OCI-LY1 (cell line): ENCODE results near the gene MTIF2.
"Not testable (repeated sequence)": the region's sequence is repeated elsewhere in the genome, so short reads cannot be mapped to it uniquely, and the experiment has no call there.

Experiments used
- H2AFZ ChIP-seq: fragments of 200-600 bp; sonication (generic), shearing (Covaris generic); 2 replicates; pipeline ENCODE4 v1.6.0; 2014; ENCODE audit warnings: antibody characterized with exemption, mild to moderate bottlenecking, low read length
- H3F3A ChIP-seq: fragments of 200-600 bp; sonication (generic), shearing (Covaris generic); 2 replicates; pipeline ENCODE4 v1.6.0; 2014; ENCODE audit warnings: mild to moderate bottlenecking, antibody characterized with exemption, low read length, moderate library complexity; ENCODE audit not compliant: insufficient read depth
- H3K27ac ChIP-seq: fragments of 200-600 bp; sonication (generic); 2 replicates; pipeline ENCODE4 v1.5.1; 2014; ENCODE audit warnings: low read length, mixed run types, mild to moderate bottlenecking, low read depth; ENCODE audit not compliant: poor library complexity, severe bottlenecking
- H3K27me3 ChIP-seq: fragments of 200-600 bp; sonication (generic); 2 replicates; pipeline ENCODE4 v1.6.0; 2014; ENCODE audit warnings: antibody characterized with exemption, mild to moderate bottlenecking, low read length, moderate library complexity; ENCODE audit not compliant: insufficient read depth
- H3K36me3 ChIP-seq: fragments of 200-600 bp; sonication (generic); 2 replicates; pipeline ENCODE4 v1.6.1; 2014; ENCODE audit warnings: mild to moderate bottlenecking, antibody characterized with exemption, low read length, moderate library complexity, mixed read lengths; ENCODE audit not compliant: insufficient read depth
- H3K4me1 ChIP-seq: fragments of 200-600 bp; sonication (generic); 2 replicates; pipeline ENCODE4 v1.5.1; 2014; ENCODE audit warnings: mild to moderate bottlenecking, low read length, moderate library complexity; ENCODE audit not compliant: insufficient read depth, severe bottlenecking
- H3K4me2 ChIP-seq: fragments of 200-600 bp; sonication (generic), shearing (Covaris generic); 2 replicates; pipeline ENCODE4 v1.6.1; 2014; ENCODE audit warnings: low read length
- H3K4me3 ChIP-seq: fragments of 200-600 bp; sonication (generic); 2 replicates; pipeline ENCODE4 v1.5.1; 2014; ENCODE audit warnings: low read length, low read depth, mild to moderate bottlenecking, mixed read lengths; ENCODE audit not compliant: poor library complexity, severe bottlenecking
- H3K79me2 ChIP-seq: fragments of 200-600 bp; shearing (Covaris generic); 2 replicates; pipeline ENCODE4 v1.6.1; 2016; ENCODE audit warnings: mixed run types, low read length, mixed read lengths; ENCODE audit not compliant: insufficient read depth
- H3K9ac ChIP-seq: fragments of 200-600 bp; sonication (generic), shearing (Covaris generic); 2 replicates; pipeline ENCODE4 v1.6.1; 2014; ENCODE audit warnings: mild to moderate bottlenecking, low read length, mixed read lengths
- H3K9me2 ChIP-seq: fragments of 200-600 bp; sonication (generic), shearing (Covaris generic); 2 replicates; pipeline ENCODE4 v1.6.1; 2014; ENCODE audit warnings: low read depth, mild to moderate bottlenecking, low read length, mixed read lengths
- H3K9me3 ChIP-seq: fragments of 200-600 bp; shearing (Covaris generic); 2 replicates; pipeline ENCODE4 v1.6.1; 2014; ENCODE audit warnings: low read length, mixed read lengths
- H4K20me1 ChIP-seq: fragments of 200-600 bp; sonication (generic), shearing (Covaris generic); 2 replicates; pipeline ENCODE4 v1.6.0; 2016; ENCODE audit warnings: mild to moderate bottlenecking, low read length; ENCODE audit not compliant: insufficient read depth
- EZH2 ChIP-seq: fragments of 200-600 bp; sonication (generic), shearing (Covaris generic); IDR thresholded peaks from 2 replicates; pipeline ENCODE4 v1.8.0; 2017; ENCODE audit warnings: borderline replicate concordance, mixed run types, mild to moderate bottlenecking, antibody characterized with exemption, low read length, moderate library complexity, mixed read lengths
- TF ChIP-seq, protein P1 (sequence below): fragments of 200-600 bp; sonication (generic), shearing (Covaris generic); IDR thresholded peaks from 2 replicates; pipeline ENCODE4 v1.5.1; 2017; ENCODE audit warnings: mild to moderate bottlenecking, antibody characterized with exemption, low read length, moderate library complexity, mixed read lengths

The MTIF2 gene

DNA sequence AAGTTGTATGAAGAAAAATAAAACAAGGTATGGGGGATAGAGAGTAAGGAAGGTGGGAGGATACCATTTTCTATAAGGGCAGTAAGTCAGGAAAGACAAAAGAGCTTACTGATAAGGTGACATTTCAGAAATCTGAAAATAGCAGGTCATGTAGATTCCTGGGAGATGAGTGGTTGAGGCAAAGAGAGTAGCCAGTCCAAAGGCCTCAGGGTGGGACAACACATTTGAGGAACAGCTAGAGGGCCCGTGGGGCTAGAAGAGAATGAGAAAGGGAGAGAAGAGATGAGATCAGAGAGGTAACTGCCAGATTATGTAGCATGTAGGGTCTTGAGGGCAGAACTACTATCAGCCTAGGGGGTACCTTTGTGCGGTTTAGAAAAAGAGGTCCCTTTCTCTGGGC is 39.8 kb downstream of the MTIF2 start:
- Histone ChIP-seq H3K27me3 (no peaks in the 10 kb centered on the region), H3K36me3 (peaks cover 16% of the 10 kb centered on the region), H3K4me2 (no peak overlapping the region), H3F3A (no peaks in the 10 kb centered on the region), H4K20me1 (no peaks in the 10 kb centered on the region), H3K79me2 (peaks cover 26% of the 10 kb centered on the region), H3K4me1 (peaks cover 42% of the 10 kb centered on the region), H3K9me2 (no peaks in the 10 kb centered on the region), H3K9ac (no peak overlapping the region), H3K4me3 (no peak overlapping the region), H2AFZ (no peak overlapping the region), H3K9me3 (no peaks in the 10 kb centered on the region), H3K27ac (no peak overlapping the region)
- TF ChIP-seq, protein P1, sequence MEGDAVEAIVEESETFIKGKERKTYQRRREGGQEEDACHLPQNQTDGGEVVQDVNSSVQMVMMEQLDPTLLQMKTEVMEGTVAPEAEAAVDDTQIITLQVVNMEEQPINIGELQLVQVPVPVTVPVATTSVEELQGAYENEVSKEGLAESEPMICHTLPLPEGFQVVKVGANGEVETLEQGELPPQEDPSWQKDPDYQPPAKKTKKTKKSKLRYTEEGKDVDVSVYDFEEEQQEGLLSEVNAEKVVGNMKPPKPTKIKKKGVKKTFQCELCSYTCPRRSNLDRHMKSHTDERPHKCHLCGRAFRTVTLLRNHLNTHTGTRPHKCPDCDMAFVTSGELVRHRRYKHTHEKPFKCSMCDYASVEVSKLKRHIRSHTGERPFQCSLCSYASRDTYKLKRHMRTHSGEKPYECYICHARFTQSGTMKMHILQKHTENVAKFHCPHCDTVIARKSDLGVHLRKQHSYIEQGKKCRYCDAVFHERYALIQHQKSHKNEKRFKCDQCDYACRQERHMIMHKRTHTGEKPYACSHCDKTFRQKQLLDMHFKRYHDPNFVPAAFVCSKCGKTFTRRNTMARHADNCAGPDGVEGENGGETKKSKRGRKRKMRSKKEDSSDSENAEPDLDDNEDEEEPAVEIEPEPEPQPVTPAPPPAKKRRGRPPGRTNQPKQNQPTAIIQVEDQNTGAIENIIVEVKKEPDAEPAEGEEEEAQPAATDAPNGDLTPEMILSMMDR, result no peak
- TF ChIP-seq EZH2, result no peak

DNA sequence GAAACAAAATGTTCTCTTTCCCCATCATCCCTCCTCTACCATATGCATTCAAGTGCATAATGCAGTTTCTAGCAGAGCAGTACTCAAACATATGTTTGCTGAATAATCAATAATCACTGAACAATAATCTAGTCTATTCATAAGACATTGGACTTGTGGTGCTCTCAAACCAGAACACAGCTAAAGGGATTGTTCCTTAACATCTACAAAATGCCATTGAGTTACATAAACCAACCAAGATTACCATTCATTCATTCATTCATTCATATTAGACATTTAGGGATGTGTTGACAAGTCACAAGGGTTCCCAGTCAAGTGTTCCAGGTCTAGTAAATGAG is 40.8 kb downstream of the MTIF2 start:
- H3K27me3 ChIP-seq, result no peaks in the 10 kb centered on the region
- TF ChIP-seq EZH2, result no peak
- TF ChIP-seq, protein P1, result no peak
- peaks cover 33% of the 10 kb centered on the region for H3K4me1 ChIP-seq
- no peaks in the 10 kb centered on the region for H4K20me1 ChIP-seq
- peak overlapping the region; percentile 35; the same call in 1 of the 2 replicates for H3K4me2 ChIP-seq
- peak overlapping the region; percentile 23 for H3K27ac ChIP-seq
- H3K36me3 ChIP-seq, result peaks cover 9% of the 10 kb centered on the region
- H3K79me2 ChIP-seq, result peaks cover 17% of the 10 kb centered on the region
- H2AFZ ChIP-seq, result no peak overlapping the region
- no peak overlapping the region for H3K9ac ChIP-seq
- H3F3A ChIP-seq, result no peaks in the 10 kb centered on the region
- H3K4me3 ChIP-seq, result no peak overlapping the region
- H3K9me3 ChIP-seq, result no peaks in the 10 kb centered on the region
- H3K9me2 ChIP-seq, result no peaks in the 10 kb centered on the region

DNA sequence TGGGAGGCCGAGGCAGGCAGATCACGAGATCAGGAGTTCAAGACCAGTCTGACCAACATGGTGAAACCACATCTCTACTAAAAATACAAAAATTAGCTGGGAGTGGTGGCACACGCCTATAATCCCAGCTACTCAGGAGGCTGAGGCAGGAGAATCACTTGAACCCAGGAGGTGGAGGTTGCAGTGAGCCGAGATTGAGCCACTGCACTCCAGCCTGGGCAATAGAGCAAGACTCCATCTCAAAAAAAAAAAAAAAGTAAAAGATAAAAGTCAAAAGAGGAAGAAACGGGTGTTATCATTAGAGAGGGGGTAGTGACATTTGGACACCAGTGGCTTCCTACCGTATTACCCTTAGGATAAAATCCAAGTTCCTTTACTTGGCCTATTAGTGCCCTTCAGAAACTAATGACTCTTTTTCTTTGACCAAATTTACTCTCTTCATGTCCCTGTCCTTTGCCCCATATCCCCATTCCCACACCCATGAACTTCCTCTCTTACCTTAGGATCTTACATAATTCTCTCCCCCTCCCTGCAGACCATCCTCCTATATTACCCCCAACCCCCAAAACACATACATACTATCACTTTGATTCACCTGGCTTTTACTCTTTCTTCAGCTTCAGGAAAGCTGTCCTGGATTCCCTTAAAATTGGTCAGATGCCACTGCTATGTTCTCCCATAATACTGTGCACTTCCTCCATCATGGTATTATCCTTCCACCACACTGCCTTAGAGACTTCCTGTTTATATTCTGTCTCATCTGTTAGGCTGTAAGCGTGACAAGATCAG is 41.4 kb downstream of the MTIF2 start:
- not testable (repeated sequence) for H3F3A ChIP-seq, H3K36me3 ChIP-seq, H3K4me3 ChIP-seq, H3K27me3 ChIP-seq, H4K20me1 ChIP-seq, H3K9ac ChIP-seq, H3K9me2 ChIP-seq, H2AFZ ChIP-seq, H3K9me3 ChIP-seq
- peaks cover 37% of the 10 kb centered on the region for H3K4me1 ChIP-seq
- H3K4me2 ChIP-seq, result peak overlapping the region; percentile 35; the same call in 1 of the 2 replicates
- peak overlapping the region; percentile 23 for H3K27ac ChIP-seq
- H3K79me2 ChIP-seq, result peaks cover 11% of the 10 kb centered on the region
